ENCODE data around the gene SPTBN4.
"Not testable (repeated sequence)": the region's sequence is repeated elsewhere in the genome, so short reads cannot be mapped to it uniquely, and the experiment has no call there.

Gene SPTBN4

DNA sequence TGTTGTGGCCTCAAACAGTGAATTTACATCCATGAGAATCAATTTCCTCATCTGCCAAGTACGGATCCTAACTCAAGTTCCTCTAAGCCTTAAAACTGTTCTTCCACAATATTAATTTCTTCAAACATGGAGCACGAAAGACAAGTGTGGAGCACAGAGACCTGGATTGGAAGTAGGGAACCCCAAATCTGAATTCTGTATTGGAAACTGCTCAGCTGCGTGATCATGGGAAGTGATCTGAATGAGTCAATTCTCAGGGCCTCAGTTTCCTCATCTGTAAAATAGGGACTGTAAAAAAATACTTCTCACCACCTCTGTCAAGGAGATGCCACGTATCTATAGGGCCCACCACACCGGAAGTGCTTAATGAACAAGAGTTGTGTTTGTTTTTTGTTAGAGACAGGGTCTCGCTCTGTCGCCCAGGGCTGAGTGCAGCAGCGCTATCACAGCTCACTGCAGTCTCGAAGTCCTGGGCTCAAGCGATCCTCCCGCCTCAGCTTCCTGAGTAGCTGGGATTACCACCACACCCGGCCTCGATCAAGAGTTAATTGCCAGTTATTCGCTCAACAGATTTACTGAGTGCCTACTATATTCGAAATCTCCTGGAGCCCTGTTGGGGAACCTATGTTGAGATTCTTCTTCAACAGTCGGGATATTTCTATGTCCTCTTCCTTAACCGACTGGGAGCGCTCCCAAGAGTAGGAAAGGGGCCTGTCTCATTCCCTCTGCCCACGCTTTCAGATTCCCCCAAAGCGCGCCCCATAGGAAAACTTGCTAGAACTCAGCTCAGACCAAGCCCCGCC, 24.3 kb upstream of the SPTBN4 start:
- no peak for FAIRE-seq

DNA sequence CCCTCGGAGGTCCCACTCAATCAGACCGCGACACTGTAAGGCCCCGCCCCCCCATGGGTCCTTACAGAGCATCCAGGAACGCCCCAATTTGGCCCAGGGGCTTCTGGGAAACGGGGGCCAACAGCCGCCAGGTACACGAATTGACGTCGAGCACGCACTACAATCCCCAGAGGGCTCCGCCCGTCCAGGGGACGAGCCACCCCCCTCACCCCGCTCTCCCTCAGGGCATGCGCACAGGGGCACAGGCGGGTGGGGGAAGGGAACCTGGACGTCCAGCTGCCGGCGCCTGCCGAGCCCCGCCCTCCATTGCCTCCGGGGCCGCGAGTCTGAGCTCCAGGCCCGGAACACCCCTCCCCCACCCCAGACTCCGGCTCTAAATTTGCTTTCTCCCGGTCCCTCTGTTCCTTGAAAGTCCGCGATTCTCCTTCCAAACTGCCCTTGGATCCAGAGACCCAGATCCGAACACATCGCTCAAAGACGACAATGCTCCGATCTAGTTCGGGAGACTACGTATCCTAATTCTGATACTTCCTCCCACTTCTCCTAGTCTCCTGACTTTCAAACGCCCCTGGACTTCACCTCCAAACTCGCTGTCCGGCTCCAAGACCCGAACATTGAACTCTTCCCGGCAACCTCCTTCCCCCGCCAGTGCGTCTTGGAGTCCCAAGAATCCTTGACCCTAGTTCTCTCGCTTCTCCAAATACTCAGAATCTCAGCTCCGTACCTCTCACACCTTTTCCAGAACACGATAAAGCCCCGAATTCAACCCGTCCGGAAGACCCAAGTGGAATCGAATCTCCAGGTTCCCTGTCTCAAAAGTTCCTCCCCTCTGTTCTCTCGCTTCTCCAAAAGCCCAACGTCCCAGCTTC, 23.4 kb upstream of the SPTBN4 start:
- FAIRE-seq = peak; percentile 97

DNA sequence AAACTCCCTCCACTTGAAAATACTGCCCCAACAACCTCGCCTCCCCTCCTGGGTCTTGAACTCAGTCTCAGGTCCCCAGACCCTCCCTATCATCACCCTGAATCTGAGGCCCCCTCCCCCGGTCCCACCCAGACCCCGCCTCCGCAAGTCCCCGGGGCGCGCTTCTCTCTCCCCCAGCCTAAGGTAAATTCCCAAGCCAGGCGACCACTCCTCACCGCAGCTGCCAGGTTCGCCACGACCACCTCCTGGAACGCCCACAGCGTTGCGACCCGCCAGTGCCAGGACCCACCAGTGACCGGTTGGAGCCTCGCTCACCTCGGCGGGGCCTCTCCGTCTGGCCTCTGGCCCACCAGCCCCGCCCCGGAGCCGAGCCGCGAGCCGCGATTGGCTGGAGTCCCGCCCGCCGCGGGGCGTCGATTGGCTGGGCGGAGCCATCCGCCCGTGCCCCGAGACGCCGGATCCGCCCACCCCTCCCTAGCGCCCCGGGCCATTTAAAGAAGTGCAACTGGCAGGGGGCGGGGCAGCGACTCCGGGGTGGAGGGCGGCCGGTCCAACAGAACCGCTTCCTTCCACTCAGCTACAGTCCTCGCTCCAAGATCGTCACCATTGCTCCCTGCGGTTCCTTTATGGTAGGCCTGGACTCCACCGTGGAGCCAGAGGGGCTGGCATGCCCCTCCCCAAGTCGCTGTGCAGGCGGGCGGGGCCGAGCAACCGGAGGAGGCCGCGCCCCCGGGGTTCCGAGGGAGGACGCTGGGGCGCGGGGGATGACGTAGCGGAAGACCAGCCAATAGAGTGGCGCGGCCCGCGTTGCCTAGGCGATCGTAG, 22.6 kb upstream of the SPTBN4 start, which contains the start of gene SERTAD3:
SERTAD3 (minus strand) TSS at position 336 of the 825 bp plus-strand sequence. CDS start 2,255 bp downstream, outside the sequence.
- FAIRE-seq = peak; percentile 3

DNA sequence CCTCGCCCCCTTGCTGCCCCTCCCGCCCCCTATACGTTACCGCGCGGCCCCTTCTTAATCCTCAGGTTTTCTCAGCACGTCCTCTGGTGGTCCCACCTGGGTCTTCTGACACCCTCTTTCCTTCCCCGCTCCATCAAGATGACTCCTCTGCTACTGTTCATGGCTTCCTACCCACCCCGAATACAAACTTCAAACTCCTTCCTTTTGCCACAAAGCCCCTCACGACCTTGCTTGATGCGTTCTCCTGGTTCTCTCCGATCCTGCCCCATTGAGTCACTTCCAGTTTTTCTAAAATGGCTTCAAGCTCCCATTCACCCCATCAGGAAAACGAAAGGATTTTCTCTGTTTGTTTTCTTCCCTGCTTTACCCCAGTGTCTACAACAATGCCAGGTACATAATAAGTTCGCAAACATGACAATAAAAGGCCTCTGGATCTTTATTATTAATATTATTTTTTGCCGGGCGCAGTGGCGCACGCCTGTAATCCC, 21.9 kb upstream of the SPTBN4 start:
- FAIRE-seq = no peak

DNA sequence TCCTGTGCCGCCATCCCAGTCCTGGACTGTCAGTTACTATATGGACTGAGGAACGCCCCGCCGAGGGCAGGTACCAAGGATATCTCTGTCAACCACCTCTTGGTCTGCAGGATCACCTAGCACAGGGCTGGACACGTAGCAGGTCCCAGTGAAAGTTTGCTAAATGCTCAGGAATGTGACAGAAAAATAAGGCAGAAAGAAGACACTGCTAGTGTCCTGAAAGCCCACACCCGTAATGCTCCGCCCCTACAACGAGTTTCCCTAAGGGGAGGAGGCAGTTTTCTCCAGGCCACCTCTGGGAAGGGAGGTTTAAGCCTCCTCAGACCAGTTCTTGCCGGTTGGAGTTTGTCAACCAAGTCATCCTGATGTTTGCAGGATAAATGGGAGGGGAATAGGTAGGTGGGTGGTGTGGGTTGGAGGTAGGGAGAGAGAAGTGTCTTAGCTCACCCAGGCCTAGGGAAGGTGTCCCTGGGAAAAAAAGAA, 21.0 kb upstream of the SPTBN4 start:
- no peak for FAIRE-seq

DNA sequence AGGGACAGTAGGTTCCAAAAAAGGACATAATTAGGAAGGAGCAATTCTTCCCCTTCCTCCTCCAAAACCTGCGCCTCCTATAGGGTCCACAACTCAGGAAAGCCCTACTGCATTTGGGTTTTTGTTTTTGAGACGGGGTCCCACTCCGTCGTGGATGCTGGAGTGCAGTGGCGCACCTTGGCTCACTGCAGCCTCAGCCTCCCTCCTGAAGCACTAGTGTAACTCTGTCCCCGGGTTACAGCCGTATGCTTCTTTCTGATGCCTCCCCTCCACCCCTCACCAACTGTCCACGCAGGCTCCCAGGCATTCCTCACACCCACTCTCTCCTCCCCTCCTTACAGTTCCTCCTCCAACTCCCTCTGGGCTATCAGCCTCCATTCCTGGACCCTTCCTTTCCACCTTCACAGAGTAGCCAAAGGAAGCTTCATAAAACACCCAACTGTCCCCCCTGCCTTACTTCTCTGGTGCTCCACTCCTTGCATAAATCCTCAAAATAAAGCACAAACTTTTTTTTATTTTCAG, 20.5 kb upstream of the SPTBN4 start:
- FAIRE-seq = no peak

DNA sequence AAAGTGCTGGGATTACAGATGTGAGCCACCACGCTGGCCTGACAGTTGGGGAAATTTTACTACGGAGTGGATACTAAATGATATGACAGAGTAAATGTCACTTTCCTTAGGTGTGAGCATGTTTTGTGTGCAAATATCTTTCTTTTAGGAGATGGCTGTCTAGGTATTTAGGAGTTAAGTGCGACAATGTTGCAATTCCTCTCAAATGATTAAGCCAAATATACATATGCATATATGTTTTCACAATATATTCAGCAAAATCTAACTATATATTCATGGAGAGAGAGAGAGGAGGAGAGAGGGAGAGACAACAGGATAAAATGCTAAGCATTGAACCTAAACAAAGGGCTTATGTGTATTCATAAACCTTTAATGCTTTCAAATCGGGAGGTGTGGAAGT, 17.3 kb upstream of the SPTBN4 start:
- no peak for FAIRE-seq

DNA sequence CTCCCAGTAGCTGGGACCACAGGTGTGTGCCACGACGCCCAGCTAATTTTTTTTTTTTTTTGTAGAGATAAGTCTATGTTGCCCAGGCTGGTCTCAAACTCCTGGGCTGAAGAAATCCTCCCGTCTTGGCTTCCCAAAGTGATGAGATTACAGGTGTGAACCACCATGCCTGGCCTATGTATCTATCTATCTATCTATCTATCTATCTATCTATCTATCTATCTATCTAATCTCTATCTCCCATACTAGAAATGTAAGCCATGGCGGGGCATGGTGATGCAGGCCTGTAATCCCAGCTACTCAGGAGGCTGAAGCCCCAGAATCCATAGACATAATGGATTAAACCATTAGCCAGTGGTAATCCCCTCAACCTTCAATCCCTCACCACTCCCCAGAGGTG, 16.1 kb upstream of the SPTBN4 start:
- FAIRE-seq = no peak

DNA sequence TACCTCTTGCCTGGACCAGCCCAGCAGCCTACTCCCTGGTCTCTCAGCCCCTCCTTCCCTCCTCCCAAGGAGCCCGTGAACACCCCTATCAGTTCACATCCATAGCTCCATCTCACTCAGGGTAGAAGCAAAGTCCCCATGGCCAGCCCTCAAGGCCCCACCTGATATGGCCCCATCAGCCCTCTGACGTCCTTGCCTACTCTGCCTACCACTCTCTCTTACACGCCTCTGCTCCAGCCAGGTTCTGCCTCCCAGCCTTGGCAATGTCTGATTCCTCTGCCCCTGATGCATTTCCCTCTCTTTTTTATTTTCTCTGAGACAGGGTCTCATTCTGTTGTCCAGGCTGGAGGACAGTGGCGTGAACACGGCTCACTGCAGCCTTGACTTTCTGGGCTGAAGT, 14.8 kb upstream of the SPTBN4 start:
- FAIRE-seq = no peak

DNA sequence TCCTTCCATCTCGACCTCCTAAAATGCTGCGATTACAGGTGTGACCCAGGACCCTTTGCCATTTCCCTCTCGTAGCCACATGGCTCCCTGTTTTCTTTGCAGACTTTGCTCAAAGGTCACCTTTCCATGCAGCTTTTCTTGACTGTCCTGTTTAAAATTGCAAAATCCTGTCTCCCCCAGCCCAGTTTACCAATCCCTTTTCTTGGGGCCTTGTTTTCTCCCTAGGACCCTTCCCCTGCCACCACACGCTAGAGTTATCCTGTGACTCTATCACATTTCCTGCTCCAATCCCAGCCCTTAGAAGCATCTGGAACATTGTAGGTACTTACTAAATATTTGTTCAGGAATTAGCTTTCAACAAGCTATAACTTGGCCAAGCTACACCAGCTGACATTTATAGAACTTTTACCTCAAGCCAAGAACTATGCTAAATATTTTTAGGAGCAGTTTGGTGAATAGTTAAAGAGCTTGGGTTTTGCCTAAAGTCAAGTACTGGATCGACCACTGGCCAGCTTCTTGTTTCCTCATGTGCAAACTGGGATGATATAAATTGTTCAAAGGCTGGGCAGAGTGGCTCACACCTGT, 13.6 kb upstream of the SPTBN4 start:
- FAIRE-seq = no peak

DNA sequence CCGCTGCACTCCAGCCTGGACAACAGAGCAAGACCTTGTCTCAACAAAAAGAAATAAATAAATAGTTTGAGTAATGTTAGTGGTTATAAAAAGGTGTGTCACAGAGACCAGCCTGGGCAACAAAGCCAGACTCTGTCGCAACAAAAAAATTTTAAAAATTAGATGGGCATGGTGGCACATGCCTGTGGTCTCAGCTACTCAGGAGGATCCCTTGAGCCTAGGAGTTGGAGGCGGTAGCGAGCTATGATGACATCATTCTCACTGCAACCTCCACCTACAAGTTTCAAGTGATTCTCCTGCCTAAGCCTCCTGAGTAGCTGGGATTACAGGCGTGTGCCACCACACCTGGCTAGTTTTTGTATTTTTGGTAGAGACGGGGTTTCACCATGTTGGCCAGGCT, 12.9 kb upstream of the SPTBN4 start:
- FAIRE-seq = not testable (repeated sequence)

DNA sequence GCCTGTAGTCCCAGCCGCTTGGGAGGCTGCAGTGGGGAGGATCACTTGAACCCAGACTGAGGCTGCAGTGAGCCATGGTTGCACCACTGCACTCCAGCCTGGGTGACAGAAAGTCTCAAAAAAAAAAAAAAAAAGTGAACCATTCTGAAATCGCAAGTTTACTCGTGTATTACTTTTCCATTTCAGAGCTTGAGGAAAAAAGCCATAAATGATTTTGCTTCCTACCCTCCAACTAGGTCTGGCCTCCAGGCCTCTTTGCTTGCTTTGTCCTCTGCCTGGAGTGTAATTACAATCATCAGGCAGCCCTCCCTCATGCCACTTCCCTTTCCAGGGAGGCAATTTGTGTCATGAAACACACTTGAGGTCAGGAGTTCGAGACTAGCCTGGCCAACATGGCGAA, 9.8 kb upstream of the SPTBN4 start:
- no peak for FAIRE-seq

DNA sequence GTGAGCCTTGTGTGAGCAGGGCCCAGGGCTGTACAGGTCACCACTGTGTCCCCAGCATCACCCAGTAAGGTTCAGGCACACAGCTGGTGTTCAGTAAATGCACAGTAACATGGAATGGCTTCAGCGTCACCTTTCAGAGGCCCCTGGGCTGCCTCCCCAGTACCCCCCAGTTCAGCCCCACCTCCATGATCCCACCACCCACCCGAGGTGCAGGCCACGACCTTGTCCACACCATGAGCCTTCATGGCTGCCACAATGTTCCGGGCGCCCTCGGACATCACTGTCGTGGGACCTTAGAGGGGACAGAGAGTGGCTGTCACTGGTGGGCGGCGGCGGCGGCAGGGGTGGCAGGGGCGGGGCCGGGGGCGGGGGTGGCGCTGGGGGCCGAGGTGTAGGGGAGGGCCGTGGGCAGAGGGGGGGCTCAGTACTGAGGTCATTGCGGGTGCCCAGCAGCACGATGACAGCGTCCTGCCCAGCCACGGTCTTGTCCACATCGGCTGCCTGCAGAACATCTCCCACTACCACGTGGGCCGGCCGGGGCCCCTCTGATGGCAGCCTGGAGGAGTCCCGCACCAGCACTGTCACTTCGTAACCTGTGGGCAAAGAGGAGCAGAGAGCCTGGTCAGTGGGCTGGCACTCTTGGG, 8.7 kb upstream of the SPTBN4 start:
- no peak for FAIRE-seq

DNA sequence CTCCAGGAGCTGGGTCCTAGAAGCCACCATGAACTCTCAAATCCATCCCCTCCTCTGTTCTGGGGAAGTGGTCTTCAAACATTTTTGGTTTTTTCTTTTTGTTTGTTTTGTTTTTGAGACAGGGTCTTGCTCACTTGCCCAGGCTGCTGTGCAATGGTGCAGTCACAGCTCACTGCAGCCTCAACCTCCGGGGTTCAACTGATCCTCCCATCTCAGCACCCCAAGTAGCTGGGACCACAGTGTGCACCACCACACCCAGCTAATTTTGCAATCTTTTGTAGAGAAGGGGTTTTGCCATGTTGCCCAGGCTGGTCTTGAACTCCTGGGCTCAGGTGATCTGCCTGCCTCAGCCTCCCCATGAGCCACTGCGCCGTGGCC, 8.2 kb upstream of the SPTBN4 start:
- FAIRE-seq = no peak

DNA sequence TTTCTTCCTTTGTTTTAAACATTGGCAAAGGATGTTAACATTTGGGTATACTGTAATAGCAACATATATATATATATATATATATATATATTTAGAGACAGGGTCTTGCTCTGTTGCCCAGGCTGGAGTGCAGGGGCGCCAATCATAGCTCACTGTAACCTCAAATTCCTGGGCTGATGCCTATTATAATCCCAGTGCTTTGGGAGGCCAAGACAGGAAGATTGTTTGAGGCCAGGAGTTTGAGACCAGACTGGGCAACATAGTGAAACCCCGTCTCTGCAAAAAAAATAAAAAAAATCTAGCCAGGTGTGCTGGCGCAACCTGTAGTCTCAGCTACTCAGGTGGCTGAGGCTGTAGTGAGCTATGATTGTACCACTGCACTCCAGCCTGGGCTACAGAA, 6.6 kb upstream of the SPTBN4 start:
- no peak for FAIRE-seq

DNA sequence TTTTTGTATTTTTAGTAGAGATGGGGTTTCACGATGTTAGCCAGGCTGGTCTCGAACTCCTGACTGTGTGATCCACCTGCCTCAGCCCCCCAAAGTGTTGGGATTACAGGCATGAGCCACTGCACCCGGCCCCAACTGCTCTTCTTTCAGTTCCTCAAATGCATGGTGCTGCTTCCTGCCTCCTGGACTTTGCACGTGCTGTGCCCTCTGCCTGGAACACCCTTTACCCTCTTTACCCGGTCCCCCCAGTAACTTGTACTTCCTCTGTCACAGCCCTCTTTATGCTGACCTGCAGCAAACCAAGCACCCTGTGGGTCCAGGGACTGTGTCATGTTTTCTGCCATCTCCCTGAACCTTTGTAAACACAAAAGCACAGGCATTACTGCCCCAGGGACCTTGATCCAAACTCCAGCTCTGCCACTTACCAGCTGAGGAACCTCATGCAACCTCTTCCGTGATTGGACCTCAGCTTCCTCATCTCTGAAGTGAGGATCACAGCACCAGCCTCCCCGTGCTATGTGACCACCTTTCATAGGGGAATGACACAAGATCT, 5.1 kb upstream of the SPTBN4 start:
- FAIRE-seq = no peak

DNA sequence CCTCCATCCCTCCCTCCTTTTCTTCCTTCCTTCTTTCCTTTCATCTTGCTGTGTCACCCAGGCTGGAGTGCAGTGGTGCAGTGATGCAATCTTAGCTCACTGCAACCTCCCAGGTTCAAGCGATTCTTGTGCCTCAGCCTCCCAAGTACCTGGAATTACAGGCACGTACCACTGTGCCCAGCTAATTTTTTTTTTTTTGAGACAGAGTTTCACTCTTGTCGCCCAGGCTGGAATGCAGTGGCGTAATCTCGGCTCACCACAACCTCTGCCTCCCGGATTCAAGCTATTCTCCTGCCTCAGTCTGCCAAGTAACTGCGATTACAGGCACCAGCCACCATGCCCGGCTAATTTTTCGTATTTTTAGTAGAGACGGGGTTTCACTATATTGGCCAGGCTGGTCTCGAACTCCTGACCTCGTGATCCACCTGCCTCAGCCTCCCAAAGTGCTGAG, 3.2 kb upstream of the SPTBN4 start:
- not testable (repeated sequence) for FAIRE-seq

DNA sequence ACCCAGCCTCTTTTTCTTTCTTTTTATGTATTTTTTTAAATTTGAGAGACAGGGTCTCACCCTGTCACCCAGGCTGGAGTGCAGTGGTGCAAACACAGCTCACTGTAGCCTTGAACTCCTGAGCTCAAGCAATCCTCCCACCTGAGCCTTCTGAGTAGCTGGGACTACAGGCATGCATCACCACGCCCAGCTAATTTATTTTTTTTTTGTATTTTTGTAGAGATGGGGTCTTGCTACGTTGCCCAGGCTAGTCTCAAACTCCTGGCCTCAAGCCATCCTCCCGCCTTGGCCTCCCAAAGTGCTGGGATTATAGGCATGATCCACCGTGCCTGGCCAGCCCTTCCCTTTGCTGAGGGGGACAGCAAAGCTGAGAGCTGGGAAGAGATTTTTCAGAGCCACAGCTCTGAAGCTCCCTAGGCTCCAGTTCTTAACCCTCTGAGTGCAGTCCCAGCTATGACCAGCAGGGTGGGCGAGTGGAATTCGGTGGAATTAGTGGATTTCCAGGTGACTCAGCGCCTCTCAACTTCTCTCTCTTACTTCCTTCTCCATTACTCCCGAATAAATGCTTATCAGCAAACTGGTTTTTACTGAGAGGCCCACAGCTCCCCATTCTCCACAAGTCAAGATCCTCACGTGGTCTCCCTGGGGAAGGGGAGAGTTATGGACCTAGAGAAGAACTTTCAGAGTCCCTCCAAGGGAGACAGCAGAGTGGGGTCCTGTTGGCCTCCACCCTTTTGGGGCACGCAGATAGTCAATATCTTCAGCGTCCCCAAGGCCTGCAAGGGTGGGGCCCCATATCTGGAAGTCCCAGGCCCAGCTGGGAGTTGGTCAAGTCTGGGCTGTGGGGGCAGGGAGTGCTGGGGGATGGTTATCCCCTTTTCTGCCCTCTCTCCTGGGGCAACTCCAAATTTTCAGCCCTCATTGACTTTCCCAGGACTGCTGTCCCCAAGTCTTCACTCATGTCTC, 2.5 kb upstream of the SPTBN4 start:
- FAIRE-seq = no peak

DNA sequence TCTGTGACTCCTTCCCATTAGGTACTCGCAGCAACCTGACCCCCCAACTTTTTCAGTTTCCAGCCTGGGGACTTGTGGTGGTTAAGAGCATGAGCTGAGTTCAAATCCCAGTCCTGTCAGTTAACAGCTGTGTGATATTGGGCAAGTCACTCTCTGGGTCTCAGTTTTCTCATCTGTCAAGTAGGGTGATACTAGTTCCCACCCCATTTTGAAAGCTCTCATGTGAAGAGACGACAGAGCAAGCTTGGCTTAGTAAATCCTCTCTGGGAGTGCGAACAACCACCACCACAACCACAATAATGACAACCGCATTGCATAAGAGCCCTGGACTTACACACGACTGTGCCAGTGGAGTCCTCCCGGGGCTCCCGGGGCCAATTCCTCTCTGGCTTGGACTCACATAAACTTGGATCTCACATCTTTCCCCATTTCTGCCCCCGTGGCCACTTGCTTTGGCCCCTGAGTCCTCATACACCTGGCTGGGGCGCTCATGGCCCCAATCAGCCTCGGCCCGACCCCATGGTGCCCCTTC, 1.7 kb upstream of the SPTBN4 start:
- no peak for FAIRE-seq
